Nephron progenitor cell (in vitro differentiated cells): ENCODE data around the gene PXMP2.
A peak's percentile ranks its signal among the peaks of the same experiment; 100 is the strongest.

Experiments
- DNase-seq: peaks from one replicate; pipeline ENCODE4 v3.0.0; 2021
- H3K27ac Mint-ChIP-seq: 2 replicates; pipeline ENCODE4 v1.8.0; 2021; ENCODE audit warnings: mild to moderate bottlenecking, moderate library complexity, mixed read lengths
- H3K27me3 Mint-ChIP-seq: 2 replicates; pipeline ENCODE4 v1.8.0; 2021; ENCODE audit warnings: mild to moderate bottlenecking, low read depth, mixed read lengths; ENCODE audit not compliant: poor library complexity
- H3K36me3 Mint-ChIP-seq: 2 replicates; pipeline ENCODE4 v1.8.0; 2021; ENCODE audit warnings: low read depth, mixed read lengths
- H3K4me1 Mint-ChIP-seq: 2 replicates; pipeline ENCODE4 v1.8.0; 2021; ENCODE audit warnings: mixed read lengths
- H3K4me3 Mint-ChIP-seq: 2 replicates; pipeline ENCODE4 v1.8.0; 2021; ENCODE audit warnings: mild to moderate bottlenecking, moderate library complexity, mixed read lengths
- H3K9me3 Mint-ChIP-seq: 2 replicates; pipeline ENCODE4 v1.8.0; 2021; ENCODE audit warnings: mild to moderate bottlenecking, moderate library complexity, mixed read lengths
- TF ChIP-seq, protein P1 (sequence below): fragments of 200-600 bp; sonication (generic); IDR thresholded peaks from 2 replicates; pipeline ENCODE4 v1.5.0; 2021; ENCODE audit warnings: antibody characterized with exemption

The PXMP2 gene

DNA sequence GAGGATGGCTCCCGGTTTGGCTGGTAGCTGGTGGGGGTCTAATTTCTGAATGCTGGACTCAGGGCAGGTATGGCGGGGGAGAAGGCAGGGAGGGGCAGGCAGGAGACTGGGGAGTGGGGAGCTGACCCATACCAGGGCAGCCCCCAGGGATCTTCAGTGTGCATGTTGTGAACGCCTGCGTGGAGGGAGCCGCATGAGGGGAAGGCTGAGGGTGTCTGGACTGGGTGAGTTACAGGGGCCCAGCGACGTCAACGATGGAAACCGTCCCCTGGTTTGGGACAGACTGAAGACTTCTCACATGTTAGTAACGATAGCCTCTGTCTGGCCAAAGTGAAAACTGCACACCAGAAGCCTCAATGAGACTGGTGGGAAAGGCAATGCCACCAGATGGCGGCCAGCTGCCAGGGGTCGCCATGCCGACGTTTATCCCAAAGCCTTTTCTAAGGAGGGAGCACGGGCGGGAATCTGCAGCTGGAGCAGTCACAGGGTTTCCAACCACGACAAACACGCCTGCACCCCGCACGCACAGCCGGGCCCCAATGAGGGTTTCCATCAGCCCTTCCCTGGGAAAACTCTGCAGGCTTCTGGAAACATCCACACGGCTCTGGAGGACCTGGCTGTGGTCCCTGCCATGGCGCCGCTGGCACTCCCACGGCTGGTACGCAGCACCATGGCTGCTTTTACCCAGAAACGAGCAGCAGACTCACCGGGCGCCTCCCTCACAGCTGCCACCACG lies 37.3 kb downstream of the PXMP2 start:
- no peaks in the 10 kb centered on the region for H3K4me1 Mint-ChIP-seq
- no peak for DNase-seq
- H3K9me3 Mint-ChIP-seq = peaks cover 6% of the 10 kb centered on the region
- H3K27ac Mint-ChIP-seq = peak overlapping the region; percentile 77
- TF ChIP-seq, protein P1, sequence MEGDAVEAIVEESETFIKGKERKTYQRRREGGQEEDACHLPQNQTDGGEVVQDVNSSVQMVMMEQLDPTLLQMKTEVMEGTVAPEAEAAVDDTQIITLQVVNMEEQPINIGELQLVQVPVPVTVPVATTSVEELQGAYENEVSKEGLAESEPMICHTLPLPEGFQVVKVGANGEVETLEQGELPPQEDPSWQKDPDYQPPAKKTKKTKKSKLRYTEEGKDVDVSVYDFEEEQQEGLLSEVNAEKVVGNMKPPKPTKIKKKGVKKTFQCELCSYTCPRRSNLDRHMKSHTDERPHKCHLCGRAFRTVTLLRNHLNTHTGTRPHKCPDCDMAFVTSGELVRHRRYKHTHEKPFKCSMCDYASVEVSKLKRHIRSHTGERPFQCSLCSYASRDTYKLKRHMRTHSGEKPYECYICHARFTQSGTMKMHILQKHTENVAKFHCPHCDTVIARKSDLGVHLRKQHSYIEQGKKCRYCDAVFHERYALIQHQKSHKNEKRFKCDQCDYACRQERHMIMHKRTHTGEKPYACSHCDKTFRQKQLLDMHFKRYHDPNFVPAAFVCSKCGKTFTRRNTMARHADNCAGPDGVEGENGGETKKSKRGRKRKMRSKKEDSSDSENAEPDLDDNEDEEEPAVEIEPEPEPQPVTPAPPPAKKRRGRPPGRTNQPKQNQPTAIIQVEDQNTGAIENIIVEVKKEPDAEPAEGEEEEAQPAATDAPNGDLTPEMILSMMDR = no peak
- H3K36me3 Mint-ChIP-seq = peaks cover 69% of the 10 kb centered on the region
- no peaks in the 10 kb centered on the region for H3K27me3 Mint-ChIP-seq
- no peak overlapping the region for H3K4me3 Mint-ChIP-seq

DNA sequence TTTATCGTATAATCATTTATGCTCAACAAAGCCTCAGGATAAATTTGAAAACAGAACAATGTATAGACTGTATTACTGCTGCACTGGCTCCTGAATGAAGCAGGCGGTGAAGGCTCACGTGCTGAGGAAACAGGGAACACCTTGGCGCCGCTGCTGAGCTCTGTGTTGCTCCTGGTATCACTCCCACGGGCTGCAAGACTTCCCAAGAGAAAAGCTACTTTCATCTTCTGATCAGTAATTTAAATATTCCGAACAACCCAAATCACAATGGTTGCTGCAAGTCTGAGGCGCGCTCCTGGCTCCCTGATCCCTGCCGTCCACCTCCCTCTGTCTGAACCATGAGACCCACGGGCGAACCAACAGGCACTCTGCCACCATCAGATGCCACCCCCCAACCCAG lies 39.0 kb downstream of the PXMP2 start:
- Mint-ChIP-seq H3K9me3 (peaks cover 13% of the 10 kb centered on the region), H3K27ac (peak overlapping the region; percentile 71), H3K4me3 (no peak overlapping the region), H3K27me3 (no peaks in the 10 kb centered on the region), H3K4me1 (no peaks in the 10 kb centered on the region), H3K36me3 (peaks cover 72% of the 10 kb centered on the region)
- TF ChIP-seq, protein P1 = no peak
- no peak for DNase-seq

DNA sequence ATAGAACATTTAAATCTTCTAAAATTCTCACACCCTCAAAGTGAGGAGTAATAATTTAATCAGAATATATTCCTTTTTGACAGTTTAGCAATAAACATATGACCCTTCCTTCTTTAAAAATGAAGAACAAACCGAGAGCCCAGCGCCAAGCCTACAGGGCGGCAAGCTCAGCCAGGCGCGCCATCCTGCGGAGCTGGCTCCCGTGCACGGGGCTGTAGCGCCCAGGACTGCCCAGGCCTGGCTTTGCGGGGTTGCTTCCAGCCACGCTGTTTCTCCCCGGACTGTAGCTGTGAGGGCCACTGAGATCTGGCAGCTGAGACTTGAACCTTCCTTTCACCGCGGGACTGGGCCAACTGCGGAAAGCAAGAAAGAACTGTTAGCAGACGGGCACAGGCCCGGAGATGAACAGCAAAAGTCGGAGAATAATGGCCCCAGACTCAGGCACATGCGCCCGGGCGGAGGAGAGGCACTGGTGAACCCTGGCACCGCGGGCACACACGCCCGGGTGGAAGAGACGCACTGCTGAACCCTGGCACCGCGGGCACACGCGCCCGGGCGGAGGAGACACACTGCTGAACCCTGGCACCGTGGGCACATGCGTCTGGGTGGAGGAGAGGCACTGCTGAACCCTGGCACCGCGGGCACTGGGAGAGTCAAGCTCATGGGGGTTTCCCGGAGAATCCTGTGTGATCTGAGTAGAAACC lies 39.9 kb downstream of the PXMP2 start:
- H3K36me3 Mint-ChIP-seq = peaks cover 80% of the 10 kb centered on the region
- no peaks in the 10 kb centered on the region for H3K4me1 Mint-ChIP-seq
- no peak overlapping the region for H3K27ac Mint-ChIP-seq
- no peak overlapping the region for H3K4me3 Mint-ChIP-seq
- H3K9me3 Mint-ChIP-seq = peaks cover 13% of the 10 kb centered on the region
- no peaks in the 10 kb centered on the region for H3K27me3 Mint-ChIP-seq
- TF ChIP-seq, protein P1 = no peak
- DNase-seq = no peak

DNA sequence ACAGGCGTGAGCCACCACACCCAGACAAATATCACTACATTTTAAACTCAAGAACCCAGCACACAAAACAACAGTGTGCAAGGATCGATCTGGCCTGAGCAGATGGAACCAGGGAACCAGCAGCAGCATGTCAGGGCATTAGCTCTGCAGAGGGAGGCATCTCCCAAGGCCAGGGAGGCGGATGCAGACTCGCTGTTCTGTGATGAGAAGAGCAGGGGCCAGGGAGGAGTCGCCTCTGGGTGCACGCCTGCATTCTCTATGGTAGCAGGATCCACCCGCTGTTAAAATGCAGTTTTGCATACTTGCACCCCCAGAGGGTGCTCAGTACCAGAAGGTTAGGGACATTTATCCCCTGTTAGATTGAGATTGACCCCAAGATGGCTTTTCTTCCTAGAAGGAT lies 41.1 kb downstream of the PXMP2 start:
- DNase-seq = no peak
- no peak overlapping the region for H3K27ac Mint-ChIP-seq

DNA sequence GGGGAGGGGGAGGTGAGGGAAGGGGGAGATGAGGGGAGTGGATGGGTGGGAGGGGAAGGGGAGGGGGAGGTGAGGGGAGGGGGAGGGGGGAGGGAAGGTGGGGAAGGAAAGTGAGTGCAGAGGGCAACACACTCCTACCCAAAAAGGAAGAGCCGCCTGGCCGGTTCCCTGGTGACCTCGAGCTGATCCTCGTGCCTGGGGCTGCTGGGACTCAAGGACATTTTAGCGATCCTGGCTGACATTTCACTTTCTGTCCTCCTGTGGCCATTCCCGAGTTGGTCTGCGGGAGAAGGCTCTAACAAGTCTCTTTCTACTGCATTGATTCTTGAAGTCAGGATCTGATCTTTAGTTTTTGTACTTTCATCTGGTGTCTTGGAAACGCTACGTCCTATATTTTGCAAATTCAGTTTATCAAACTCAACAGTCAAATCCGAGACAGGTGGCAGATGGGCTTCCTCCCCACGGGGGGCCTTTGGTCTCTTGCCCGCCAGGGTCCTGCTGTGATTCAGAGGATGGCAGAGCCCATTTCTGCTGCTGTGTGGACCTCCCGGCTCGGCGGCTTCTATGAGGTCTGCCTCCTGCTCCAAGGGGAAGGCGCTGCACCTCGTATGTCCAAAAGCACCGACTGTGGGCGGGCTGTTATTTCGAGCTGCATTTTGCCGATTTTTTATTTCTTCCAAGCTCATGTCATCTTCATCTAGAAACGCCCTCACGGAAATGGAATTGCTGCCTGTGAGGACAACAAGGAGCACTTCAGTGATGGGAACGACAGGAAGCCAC lies 42.3 kb downstream of the PXMP2 start:
- peaks cover 13% of the 10 kb centered on the region for H3K9me3 Mint-ChIP-seq
- TF ChIP-seq, protein P1 = no peak
- H3K36me3 Mint-ChIP-seq = peaks cover 91% of the 10 kb centered on the region
- no peaks in the 10 kb centered on the region for H3K4me1 Mint-ChIP-seq
- no peak overlapping the region for H3K4me3 Mint-ChIP-seq
- peak overlapping the region; percentile 96 for H3K27ac Mint-ChIP-seq
- H3K27me3 Mint-ChIP-seq = no peaks in the 10 kb centered on the region
- DNase-seq = no peak

More for the DNA sequence above, 41.1 kb downstream of the PXMP2 start:
- TF ChIP-seq, protein P1 = no peak
- Mint-ChIP-seq H3K36me3 (peaks cover 87% of the 10 kb centered on the region), H3K9me3 (peaks cover 13% of the 10 kb centered on the region), H3K27me3 (no peaks in the 10 kb centered on the region), H3K4me1 (no peaks in the 10 kb centered on the region), H3K4me3 (no peak overlapping the region)
